GM23338 (cell line): Measurements from ENCODE around the gene DMTF1.

Experiments
- CTCF ChIP-seq, 2 experiments: fragments of 200-600 bp in 1 of 2; sonication (generic) in 1 of 2; conservative IDR thresholded peaks; 2 replicates each; pipeline versions ENCODE4 v1.5.1 to v1.6.1; 2016 to 2017; ENCODE audit warnings: antibody characterized with exemption in 2 of 2, low read depth in 2 of 2, mild to moderate bottlenecking in 2 of 2, moderate library complexity in 1 of 2
- EZH2 ChIP-seq: fragments of 200-600 bp; sonication (generic); IDR thresholded peaks from one replicate; pipeline ENCODE4 v1.8.0; 2017; ENCODE audit warnings: antibody characterized with exemption, mild to moderate bottlenecking, low read depth; ENCODE audit not compliant: unreplicated experiment
- EZH2phosphoT487 ChIP-seq: fragments of 200-600 bp; sonication (generic); IDR thresholded peaks from one replicate; pipeline ENCODE4 v1.8.1; 2018; ENCODE audit warnings: antibody characterized with exemption; ENCODE audit not compliant: unreplicated experiment
- REST ChIP-seq: IDR thresholded peaks from one replicate; pipeline ENCODE4 v1.6.1; 2018; ENCODE audit warnings: antibody characterized with exemption; ENCODE audit not compliant: unreplicated experiment

- TF ChIP-seq CTCF (conservative IDR thresholded peaks at IDR 0.05; ENCODE audit: low read depth in 2 of 2) (no peak), EZH2 (no peak), EZH2phosphoT487 (no peak), REST (no peak)
These were observed 22.4 kb upstream of the DMTF1 start for GRCh38 chr7:87129848-87130247.
